ENCODE results near the gene CD55. TPM values are rescaled to one million over a fixed set of nuclear protein-coding genes. Genes with fewer than 3 reads are reported as not detected.

Gene CD55
- 23.3 and 28.3 TPM in 2 replicates for total RNA-seq

GRCh38 chr1:207321079-207321789 is at the start of gene CD55:
Gene CD55 (plus strand): TSS chr1:207321678. CDS start chr1:207321766, 88 bp downstream.

Other genes starting within 250 kb of the CD55 start
- not detected in 2 replicates for gene C4BPB, start 232.8 kb upstream of the CD55 start, total RNA-seq
- under 0.01 TPM in 1 of 2 replicates, not detected in the other for gene C4BPA, start 217.4 kb upstream of the CD55 start, total RNA-seq
- not detected in 2 replicates for gene CR2, start 132.7 kb downstream of the CD55 start, total RNA-seq
- gene CR1, start 174.5 kb downstream of the CD55 start, total RNA-seq, result not detected in 2 replicates

Measured in mesangial cell (primary cell).